Measurements from ENCODE around the gene OLFML2A. TPM values are rescaled to one million over a fixed set of nuclear protein-coding genes. Genes with fewer than 3 reads are reported as not detected.
"Not testable (repeated sequence)": the region's sequence is repeated elsewhere in the genome, so short reads cannot be mapped to it uniquely, and the experiment has no call there.

Gene OLFML2A
- polyA plus RNA-seq, 3 donors = 1.7 to 5.4 (median 3.7) TPM

DNA sequence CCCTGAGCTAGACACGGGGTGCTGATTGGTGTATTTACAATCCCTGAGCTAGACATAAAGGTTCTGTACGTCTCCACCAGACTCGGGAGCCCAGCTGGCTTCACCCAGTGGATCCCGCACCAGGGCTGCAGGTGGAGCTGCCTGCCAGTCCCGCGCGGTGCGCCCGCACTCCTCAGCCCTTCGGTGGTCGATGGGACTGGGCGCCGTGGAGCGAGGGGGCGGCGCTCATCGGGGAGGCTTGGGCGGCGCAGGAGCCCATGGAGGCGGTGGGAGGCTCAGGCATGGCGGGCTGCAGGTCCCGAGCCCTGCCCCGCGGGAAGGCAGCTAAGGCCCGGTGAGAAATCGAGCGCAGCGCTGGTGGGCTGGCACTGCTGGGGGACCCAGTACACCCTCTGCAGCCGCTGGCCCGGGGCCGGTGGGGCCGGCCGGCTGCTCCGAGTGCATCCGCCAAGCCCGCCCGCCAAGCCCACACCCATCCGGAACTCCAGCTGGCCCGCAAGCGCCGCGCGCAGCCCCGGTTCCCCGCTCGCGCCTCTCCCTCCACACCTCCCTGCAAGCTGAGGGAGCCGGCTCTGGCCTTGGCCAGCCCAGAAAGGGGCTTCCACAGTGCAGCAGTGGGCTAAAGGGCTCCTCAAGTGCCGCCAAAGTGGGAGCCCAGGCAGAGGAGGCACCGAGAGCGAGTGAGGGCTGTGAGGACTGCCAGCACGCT, 61.8 kb downstream of the OLFML2A start:
- H3K27ac ChIP-seq (ENCODE audit: low read depth, low read length) = not testable (repeated sequence)
- 56 to 82% (median 60%) methylated on average over 28 to 48 of the region's 52 CpGs for WGBS, 3 donors

DNA sequence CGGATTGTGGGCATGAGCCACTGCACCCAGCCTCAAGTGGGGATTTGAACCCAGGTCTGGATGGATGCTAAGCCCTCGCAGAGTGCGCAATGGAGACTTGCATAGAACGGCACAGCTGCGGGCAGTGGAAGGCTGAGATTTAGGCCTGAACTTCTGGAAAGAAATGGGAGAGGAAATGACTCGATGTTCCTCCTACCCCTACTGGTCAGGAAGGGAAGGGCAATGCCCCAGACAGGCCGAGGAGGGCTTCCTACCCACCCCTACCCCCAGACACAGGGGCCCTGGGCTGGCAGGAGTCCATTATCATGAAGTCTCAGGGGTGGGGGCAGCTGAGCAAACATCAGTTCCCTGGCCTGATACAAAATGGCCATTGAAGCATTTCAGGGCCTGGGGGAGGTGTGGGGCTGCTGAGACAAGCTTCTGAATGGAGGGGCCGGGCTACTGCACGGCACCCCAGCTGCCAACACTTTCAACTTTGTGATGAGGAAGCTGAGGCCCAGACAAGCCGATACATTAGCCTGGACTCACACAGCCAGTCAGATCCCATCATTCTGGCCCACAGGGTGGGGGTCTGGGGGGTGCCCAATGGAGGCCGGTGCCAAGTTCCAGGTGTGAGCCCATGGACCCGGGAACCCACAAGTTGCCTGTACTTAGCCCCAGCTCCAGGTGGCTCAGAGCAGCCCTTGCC, 62.8 kb downstream of the OLFML2A start:
- H3K27ac ChIP-seq (ENCODE audit: low read depth, low read length) = no peak overlapping the region
- WGBS, 3 donors = 38 to 64% (median 58%) methylated on average over 12 of the region's 12 CpGs

DNA sequence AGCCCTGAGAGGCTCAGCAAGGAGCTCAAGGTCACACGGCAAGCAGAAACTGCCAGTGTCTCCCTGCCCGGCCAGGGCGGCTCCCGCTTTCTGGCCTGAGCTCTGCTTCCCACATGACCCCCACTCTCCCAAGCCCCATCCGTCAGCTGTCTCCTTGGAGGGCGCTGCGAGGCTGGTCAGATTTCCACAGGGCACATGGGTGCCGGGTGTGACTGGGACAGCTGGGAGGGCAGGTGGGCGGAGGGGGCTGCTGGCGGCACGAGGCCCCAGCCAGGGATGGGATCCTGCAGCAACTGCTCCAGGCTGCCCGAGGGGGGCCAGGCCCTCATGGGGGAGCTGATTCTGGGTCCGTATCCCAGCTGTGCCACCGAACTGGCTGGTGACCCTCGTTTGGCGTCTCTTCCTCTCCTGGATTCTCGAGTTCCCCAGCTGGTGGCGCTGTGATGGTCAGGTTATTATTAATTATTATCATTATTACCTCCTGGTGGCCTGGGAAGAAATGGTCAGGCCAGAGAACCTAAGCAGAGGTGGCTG, 63.4 kb downstream of the OLFML2A start:
- WGBS, 3 donors = 45 to 78% (median 75%) methylated on average over 18 of the region's 18 CpGs

GRCh38 chr9:124841075-124841821, 64.3 kb downstream of the OLFML2A start:
- H3K27ac ChIP-seq (ENCODE audit: low read depth, low read length) = no peak overlapping the region
- 83 to 88% (median 86%) methylated on average over 14 of the region's 14 CpGs for WGBS, 3 donors

More for the DNA sequence above, 63.4 kb downstream of the OLFML2A start:
- H3K27ac ChIP-seq (ENCODE audit: low read depth, low read length) = no peak overlapping the region

GRCh38 chr9:124843456-124844034, 66.6 kb downstream of the OLFML2A start:
- WGBS, 3 donors = 83 to 89% (median 85%) methylated on average over 11 of the region's 11 CpGs
- H3K27ac ChIP-seq (ENCODE audit: low read depth, low read length) = no peak overlapping the region

DNA sequence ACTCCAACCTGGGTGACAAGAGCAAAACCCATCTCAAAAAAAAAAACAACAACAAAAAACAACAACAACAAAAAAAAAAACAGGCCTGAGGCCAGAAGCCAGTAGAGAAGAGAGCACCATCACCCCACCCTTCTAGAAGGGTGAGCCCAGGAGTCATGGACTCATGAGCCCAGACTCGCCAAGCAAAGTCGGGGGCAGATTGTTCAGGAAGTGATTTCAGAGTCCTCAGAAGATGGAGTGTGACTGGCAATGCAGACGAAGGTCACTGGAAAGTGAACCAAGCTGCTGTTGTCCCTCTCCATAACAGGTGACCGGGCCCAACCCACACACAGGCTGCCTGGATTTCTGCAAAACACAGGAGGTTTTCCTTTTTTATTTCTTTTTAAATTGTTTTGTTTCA, 67.4 kb downstream of the OLFML2A start:
- 67 to 77% (median 75%) methylated on average over 4 of the region's 4 CpGs for WGBS, 3 donors
- H3K27ac ChIP-seq (ENCODE audit: low read depth, low read length) = no peak overlapping the region

GRCh38 chr9:124846467-124846866, 69.5 kb downstream of the OLFML2A start:
- not testable (repeated sequence) for H3K27ac ChIP-seq (ENCODE audit: low read depth, low read length)
- WGBS, 3 donors = 94 to 95% (median 95%) methylated on average over 9 of the region's 9 CpGs

DNA sequence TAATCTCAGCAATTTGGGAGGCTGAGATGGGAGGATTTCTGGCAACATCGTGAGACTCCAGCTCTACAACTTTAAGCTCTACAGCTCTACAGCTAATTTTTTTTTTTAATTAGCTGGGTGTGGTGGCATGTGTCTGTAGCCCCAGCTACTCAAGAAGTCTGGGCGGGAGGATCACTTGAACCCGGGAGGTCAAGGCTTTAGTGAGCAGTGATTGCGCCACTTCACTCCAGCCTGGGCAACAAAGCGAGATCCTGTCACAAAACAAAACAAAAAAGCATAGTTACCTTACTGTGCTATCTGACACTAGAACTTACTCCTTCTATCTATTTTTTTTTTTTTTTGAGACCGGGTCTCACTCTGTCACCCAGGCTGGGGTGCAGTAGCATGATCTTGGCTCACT, 70.0 kb downstream of the OLFML2A start:
- 87 to 94% (median 91%) methylated on average over 6 of the region's 6 CpGs for WGBS, 3 donors
- H3K27ac ChIP-seq (ENCODE audit: low read depth, low read length) = no peak overlapping the region

DNA sequence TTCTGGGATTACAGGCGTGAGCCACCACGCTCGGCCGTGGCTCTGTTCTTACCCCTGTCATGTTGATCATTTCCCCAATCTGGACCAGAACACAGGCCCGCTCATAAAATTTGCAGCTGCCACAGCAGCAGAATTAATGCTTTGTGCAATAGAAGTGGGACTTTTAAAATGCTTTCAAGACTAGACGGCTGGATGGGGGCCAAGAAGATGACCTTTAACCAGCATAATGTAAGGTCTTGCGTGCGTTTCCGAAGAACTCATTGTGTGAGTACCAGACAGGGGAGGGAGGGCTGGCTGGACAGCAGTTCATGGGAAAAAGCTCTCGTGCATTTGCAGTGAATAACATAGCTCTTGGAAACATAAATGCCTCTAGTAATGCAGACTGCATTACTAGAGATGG, 72.9 kb downstream of the OLFML2A start:
- 50 to 65% (median 52%) methylated on average over 10 of the region's 10 CpGs for WGBS, 3 donors
- H3K27ac ChIP-seq (ENCODE audit: low read depth, low read length) = no peak overlapping the region

GRCh38 chr9:124852121-124852828, 75.3 kb downstream of the OLFML2A start:
- WGBS, 3 donors = 53 to 67% (median 60%) methylated on average over 13 of the region's 13 CpGs
- H3K27ac ChIP-seq (ENCODE audit: low read depth, low read length) = no peak overlapping the region

GRCh38 chr9:124852829-124853531, 76.0 kb downstream of the OLFML2A start, which contains the start of gene WDR38:
TSS of gene WDR38 (plus strand) at chr9:124853460. CDS start at chr9:124853532, 72 bp downstream.
- no peak within 1 kb of the TSS for H3K27ac ChIP-seq (ENCODE audit: low read depth, low read length)
- WGBS, 3 donors = 1 to 2% (median 1%) methylated on average over 46 to 51 of the region's 51 CpGs

- H3K27ac ChIP-seq (ENCODE audit: low read depth, low read length) = no peak overlapping the region
- WGBS, 3 donors = 62 to 74% (median 63%) methylated on average over 11 of the region's 11 CpGs
These were observed 76.7 kb downstream of the OLFML2A start for GRCh38 chr9:124853605-124854143.

GRCh38 chr9:124854161-124854560, 77.2 kb downstream of the OLFML2A start:
- 85 to 91% (median 87%) methylated on average over 8 of the region's 8 CpGs for WGBS, 3 donors
- no peak overlapping the region for H3K27ac ChIP-seq (ENCODE audit: low read depth, low read length)

DNA sequence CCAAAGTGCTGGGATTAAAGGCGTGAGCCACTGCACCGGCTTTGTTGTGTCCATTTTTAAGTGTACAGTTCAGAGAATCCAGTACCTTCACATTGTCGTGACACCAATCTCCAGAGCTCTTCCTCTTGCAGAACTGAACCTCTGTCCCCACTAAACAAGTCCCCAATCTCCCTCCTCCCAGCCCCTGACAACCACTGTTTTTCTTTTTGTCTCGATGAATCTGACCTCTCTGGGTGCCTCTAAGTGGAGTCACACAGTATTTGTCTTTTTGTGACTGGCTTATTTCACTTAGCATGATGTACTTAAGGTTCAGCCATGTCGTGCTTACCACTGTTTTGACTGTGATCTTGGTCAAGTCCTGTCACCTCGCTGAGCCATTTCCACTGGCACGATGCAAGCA, 77.9 kb downstream of the OLFML2A start:
- no peak overlapping the region for H3K27ac ChIP-seq (ENCODE audit: low read depth, low read length)
- 63 to 75% (median 63%) methylated on average over 7 of the region's 7 CpGs for WGBS, 3 donors

DNA sequence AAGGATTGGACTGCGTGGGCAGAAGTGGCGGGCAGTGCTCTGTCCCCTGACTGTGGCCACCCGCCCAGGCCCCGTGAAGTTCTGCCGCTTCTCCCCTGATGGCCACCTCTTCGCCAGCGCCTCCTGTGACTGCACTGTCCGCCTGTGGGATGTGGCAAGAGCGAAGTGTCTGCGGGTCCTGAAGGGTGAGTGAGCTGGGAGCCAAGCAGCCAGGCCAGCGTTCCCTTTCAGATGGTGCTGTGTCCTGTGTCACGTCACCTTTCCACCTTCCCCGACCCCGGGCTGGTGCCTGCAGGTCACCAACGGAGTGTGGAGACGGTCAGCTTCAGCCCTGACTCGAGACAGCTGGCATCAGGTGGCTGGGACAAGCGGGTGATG, 78.6 kb downstream of the OLFML2A start:
- no peak overlapping the region for H3K27ac ChIP-seq (ENCODE audit: low read depth, low read length)
- 82 to 86% (median 84%) methylated on average over 18 of the region's 18 CpGs for WGBS, 3 donors

DNA sequence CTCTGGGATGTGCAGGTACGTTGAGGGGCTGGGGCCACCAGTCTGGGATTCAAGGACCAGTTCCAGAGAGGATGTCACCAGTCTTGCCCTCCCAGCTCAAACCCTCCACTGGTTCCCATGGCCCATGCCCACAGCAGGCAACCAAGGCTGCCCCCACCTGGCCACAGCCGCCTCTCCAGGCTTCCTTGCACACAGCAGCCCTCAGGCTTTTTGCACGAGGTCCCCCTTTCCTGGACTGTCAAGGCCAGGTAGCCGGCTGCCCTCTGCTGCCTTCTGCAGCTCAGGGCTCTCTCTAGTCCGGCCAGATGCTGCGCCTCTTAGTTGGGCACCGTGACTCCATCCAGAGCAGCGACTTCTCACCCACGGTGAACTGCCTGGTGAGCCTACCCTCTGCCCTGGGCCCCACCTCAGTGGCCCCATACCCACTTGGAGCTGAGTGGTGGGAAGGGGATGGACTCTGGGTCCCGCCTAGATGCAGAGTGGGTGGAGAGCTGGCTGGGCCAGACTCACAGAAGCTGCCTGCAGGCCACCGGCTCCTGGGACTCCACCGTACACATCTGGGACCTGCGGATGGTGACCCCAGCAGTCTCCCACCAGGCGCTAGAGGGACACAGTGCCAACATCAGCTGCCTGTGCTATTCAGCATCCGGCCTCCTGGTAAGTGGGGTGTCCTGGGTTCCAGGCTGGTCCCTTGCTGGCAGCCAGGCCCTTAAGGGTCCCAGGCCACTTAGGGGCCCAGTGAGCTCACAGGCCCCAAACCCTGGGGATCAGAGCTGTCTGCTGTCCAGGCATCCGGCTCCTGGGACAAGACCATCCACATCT, 79.2 kb downstream of the OLFML2A start:
- H3K27ac ChIP-seq (ENCODE audit: low read depth, low read length) = no peak overlapping the region
- WGBS, 3 donors = 55 to 68% (median 67%) methylated on average over 16 of the region's 16 CpGs
